GM12872 (cell line): Measurements from ENCODE around the gene CRACR2A.

Experiments
- CTCF ChIP-seq: IDR thresholded peaks from 3 replicates; pipeline ENCODE4 v1.5.1; 2011; ENCODE audit warnings: low read depth, mild to moderate bottlenecking, low read length, moderate library complexity; ENCODE audit not compliant: insufficient read depth

The CRACR2A gene

GRCh38 chr12:3752741-3753486, at the start of gene CRACR2A:
TSS of gene CRACR2A (minus strand) at chr12:3753109. CDS start at chr12:3696999, 56,110 bp downstream.
- TF ChIP-seq CTCF, result peak; percentile 74; the same call in 2 of the 3 replicates

- TF ChIP-seq CTCF, result no peak
Measured at GRCh38 chr12:3797531-3798048, 44.7 kb upstream of the CRACR2A start.

- no peak for TF ChIP-seq CTCF
Measured at GRCh38 chr12:3795492-3796133, 42.7 kb upstream of the CRACR2A start.

GRCh38 chr12:3795066-3795465, 42.2 kb upstream of the CRACR2A start:
- no peak for TF ChIP-seq CTCF

GRCh38 chr12:3792623-3793288, 39.8 kb upstream of the CRACR2A start:
- no peak for TF ChIP-seq CTCF

- TF ChIP-seq CTCF, result no peak
Measured at GRCh38 chr12:3791256-3791874, 38.5 kb upstream of the CRACR2A start.

- no peak for TF ChIP-seq CTCF
Measured at GRCh38 chr12:3790642-3791041, 37.7 kb upstream of the CRACR2A start.
